GM12878 (cell line): ENCODE results near the gene MAST1. TPM values are rescaled to one million over a fixed set of nuclear protein-coding genes. Genes with fewer than 3 reads are reported as not detected.
A peak's percentile ranks its signal among the peaks of the same experiment; 100 is the strongest.

Source experiments
- ATAC-seq: fragments of 200-7000 bp; cut with Tn5 transposase; 3 replicates; pipeline ENCODE4 v1.9.1; 2020; ENCODE audit warnings: mild to moderate bottlenecking, moderate library complexity
- BruUV-seq: library from RNA; stranded (reverse); fragments of 400-500 nt; replicated peaks from 2 replicates; lab custom pipeline; 2021; lab: Mats Ljungman, UMichigan
- CTCF ChIA-PET: fragments of 300-600 bp; sonication (Branson Sonifier 250); formaldehyde crosslinking; extraction: SDS; loops from one replicate; lab custom pipeline; 2021; ENCODE audit warnings: inconsistent platforms; lab: Yijun Ruan, JAX
- POLR2A ChIA-PET: fragments of 350-600 bp; formaldehyde crosslinking; extraction: SDS; loops from one replicate; lab custom pipeline; 2021; ENCODE audit warnings: inconsistent platforms; lab: Charles Lee
- RAD21 ChIA-PET: fragments of 300-600 bp; sonication (Branson Sonifier 250); formaldehyde crosslinking; loops from one replicate; lab custom pipeline; 2023; ENCODE audit warnings: antibody characterized with exemption; ENCODE audit not compliant: unreplicated experiment; lab: Charles Lee
- SMC1A ChIA-PET: fragments of 300-600 bp; sonication (Branson Sonifier 250); formaldehyde crosslinking; loops from one replicate; lab custom pipeline; 2023; ENCODE audit not compliant: unreplicated experiment, uncharacterized antibody; lab: Charles Lee
- DNase-seq: peaks from one replicate; pipeline ENCODE4 v3.0.0-alpha.2; 2011; ENCODE audit warnings: low read depth, low spot score
- FAIRE-seq: peaks from 3 replicates; lab custom pipeline; 2011; peaks lifted over from hg19 to GRCh38; lab: Jason Lieb, UNC
- H2AFZ ChIP-seq: 2 replicates; pipeline ENCODE4 v1.6.0; 2011; ENCODE audit warnings: low read depth, low read length, control low read depth; ENCODE audit not compliant: control insufficient read depth
- H3K27ac ChIP-seq: 2 replicates; pipeline ENCODE4 v1.5.1; 2011; ENCODE audit warnings: control low read depth; ENCODE audit not compliant: control insufficient read depth, insufficient read depth
- H3K27me3 ChIP-seq, 2 experiments: replicated peaks in 1 of 2; 2 replicates each; pipeline versions ENCODE4 v1.6.0 to v1.6.1; 2011; ENCODE audit warnings: low read length in 1 of 2; ENCODE audit not compliant: control insufficient read depth in 2 of 2, insufficient read depth in 2 of 2
- H3K36me3 ChIP-seq, 2 experiments: 2 replicates each; pipeline ENCODE4 v1.5.1; 2011; ENCODE audit warnings: low read length in 1 of 2; ENCODE audit not compliant: control insufficient read depth in 2 of 2, insufficient read depth in 2 of 2
- H3K4me1 ChIP-seq: 2 replicates; pipeline ENCODE4 v1.6.1; 2011; ENCODE audit warnings: mild to moderate bottlenecking, low read length, moderate library complexity, mixed read lengths; ENCODE audit not compliant: control insufficient read depth, insufficient read depth
- H3K4me2 ChIP-seq: 2 replicates; pipeline ENCODE4 v1.6.0; 2011; ENCODE audit warnings: control low read depth; ENCODE audit not compliant: control insufficient read depth, insufficient read depth
- H3K4me3 ChIP-seq: fragments of 200-600 bp; sonication (generic); 2 replicates; pipeline ENCODE4 v1.5.1; 2016
- H3K79me2 ChIP-seq: 2 replicates; pipeline ENCODE4 v1.6.0; 2011; ENCODE audit warnings: low read length; ENCODE audit not compliant: control insufficient read depth, insufficient read depth
- H3K9ac ChIP-seq: 2 replicates; pipeline ENCODE4 v1.8.0; 2011; ENCODE audit warnings: low read length, control low read depth, mixed read lengths; ENCODE audit not compliant: control insufficient read depth, insufficient read depth
- H3K9me3 ChIP-seq: replicated peaks from 3 replicates; pipeline ENCODE4 v1.5.1; 2011; ENCODE audit warnings: mild to moderate bottlenecking, low read length; ENCODE audit not compliant: control insufficient read depth, insufficient read depth
- H4K20me1 ChIP-seq: 2 replicates; pipeline ENCODE4 v1.6.0; 2011; ENCODE audit not compliant: control insufficient read depth, insufficient read depth
- CHD2 ChIP-seq: IDR thresholded peaks from 2 replicates; pipeline ENCODE4 v1.6.1; 2011; ENCODE audit warnings: low read depth, low read length, improper control_type of control experiment, borderline replicate concordance
- ETV6 ChIP-seq, 2 experiments: fragments of 450-650 bp in 1 of 2; IDR thresholded peaks in 1 of 2; conservative IDR thresholded peaks in 1 of 2; 2 replicates each; pipeline ENCODE4 v1.6.1; 2014; ENCODE audit warnings: antibody characterized with exemption in 1 of 2, borderline replicate concordance in 1 of 2, low read depth in 1 of 2, mild to moderate bottlenecking in 1 of 2, moderate library complexity in 1 of 2
- NFYA ChIP-seq: IDR thresholded peaks from 2 replicates; pipeline ENCODE4 v1.6.1; 2011; ENCODE audit warnings: low read depth, mild to moderate bottlenecking, low read length, improper control_type of control experiment, borderline replicate concordance
- PAX5 ChIP-seq: IDR thresholded peaks from 2 replicates; pipeline ENCODE4 v1.6.1; 2011; ENCODE audit warnings: low read depth, low read length, borderline replicate concordance
- PKNOX1 ChIP-seq: fragments of 450-650 bp; IDR thresholded peaks from 2 replicates; pipeline ENCODE4 v1.6.1; 2016; ENCODE audit warnings: mild to moderate bottlenecking
- POLR2A ChIP-seq: IDR thresholded peaks from 2 replicates; pipeline ENCODE4 v1.6.1; 2011; ENCODE audit warnings: low read depth, mild to moderate bottlenecking, low read length
- ZBTB4 ChIP-seq: fragments of 450-650 bp; formaldehyde crosslinking; IDR thresholded peaks from 2 replicates; pipeline ENCODE4 v1.4.0; 2022; ENCODE audit warnings: mild to moderate bottlenecking, moderate library complexity
- WGBS: methylation state at CpG from one replicate; pipeline ENCODE4 v1.1.6; 2016; ENCODE audit warnings: low lambda C conversion rate; ENCODE audit not compliant: insufficient replicate concordance, insufficient coverage; ENCODE audit errors: missing lambda C conversion rate; 5-methylcytosine and 5-hydroxymethylcytosine counted together
- in situ Hi-C: fragments of 300-500 bp; cut with MboI; formaldehyde crosslinking; loops from 9 replicates; pipeline ENCODE4 v1.14.3; 2018; ENCODE audit warnings: mixed read lengths
- intact Hi-C: fragments of 100-400 bp; cut with micrococcal nuclease; formaldehyde crosslinking; loops from one replicate; pipeline ENCODE4 v1.14.2; 2022; ENCODE audit not compliant: unreplicated experiment
- polyA plus RNA-seq, 11 experiments: library from polyadenylated mRNA; depleted of rRNA in 4 of 11; unstranded in 6 of 11; stranded (reverse) in 5 of 11; fragments of >200 nt; fragmentation: Nextera tagmentation in 4 of 11; fragmentation: Illumina TruSeq in 1 of 11; extraction: Ambion mirVana in 4 of 11; extraction: Trizol in 1 of 11; gene quantifications; 1 replicate in 1 of 11; 2 replicates in 10 of 11; pipeline versions ENCODE4 v1.2.1 to v1.2.3, GENCODE V29; 2011 to 2016; ENCODE audit warnings: inconsistent platforms in 2 of 11, missing spikeins in 2 of 11, low read depth in 1 of 11
- total RNA-seq, 4 experiments: library from RNA; depleted of rRNA in 3 of 4; stranded (reverse); fragments of >200 nt in 3 of 4; fragmentation: Illumina TruSeq in 1 of 4; extraction: Trizol in 1 of 4; gene quantifications; 2 replicates each; pipeline versions ENCODE4 v1.2.1 to v1.2.3, GENCODE V29; 2013 to 2021
- TF ChIP-seq, protein P1 (sequence below): IDR thresholded peaks from 2 replicates; pipeline ENCODE4 v1.6.1; 2011; ENCODE audit warnings: mild to moderate bottlenecking, low read depth, low read length, moderate library complexity; ENCODE audit not compliant: insufficient replicate concordance
- TF ChIP-seq, protein P2 (sequence below): IDR thresholded peaks from 2 replicates; pipeline ENCODE4 v1.6.1; 2011; ENCODE audit warnings: borderline replicate concordance, low read depth, mild to moderate bottlenecking, moderate library complexity, low read length; ENCODE audit not compliant: insufficient read depth, poor library complexity, severe bottlenecking
- TF ChIP-seq, protein P3 (sequence below): fragments of 450-650 bp; formaldehyde crosslinking; IDR thresholded peaks from 2 replicates; pipeline ENCODE4 v1.5.0; 2022; ENCODE audit warnings: mild to moderate bottlenecking, missing genetic modification characterization

MAST1 gene
- total and polyA plus RNA-seq, 10 of the 15 experiments (the other 5 are each of a cell fraction or from before 2014, with no cell fraction given), result 0.08 to 0.79 (median 0.44) TPM; not detected in 1

DNA sequence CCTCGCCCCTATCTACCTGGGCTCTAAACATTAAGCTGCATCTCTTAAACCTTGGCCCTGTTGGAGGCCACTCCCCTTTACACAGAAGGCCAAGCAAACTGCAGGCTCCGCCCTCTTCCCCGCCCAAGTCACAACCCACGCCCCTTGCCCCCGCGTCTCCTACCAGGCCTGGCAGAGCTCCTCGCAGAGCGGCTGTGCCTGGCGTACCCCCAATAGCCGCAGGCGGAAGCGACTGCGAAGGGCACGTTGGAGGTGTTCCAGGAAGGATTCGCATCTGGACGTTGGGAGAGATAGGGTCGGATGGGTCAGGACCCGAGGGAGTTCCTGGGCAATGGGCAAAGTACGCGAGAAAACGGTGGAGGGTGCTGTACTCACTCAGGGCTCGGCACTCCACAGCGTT, 9.8 kb upstream of the MAST1 start:
- no peaks in the 10 kb centered on the region for H3K9me3 ChIP-seq
- no peak for DNase-seq
- H3K4me3 ChIP-seq, result no peak overlapping the region
- no peak overlapping the region for H3K27ac ChIP-seq
- no TSS peak for BruUV-seq
- FAIRE-seq, result no peak
- H3K79me2 ChIP-seq, result no peaks in the 10 kb centered on the region
- no peak overlapping the region for H2AFZ ChIP-seq
- H3K4me1 ChIP-seq, result no peaks in the 10 kb centered on the region
- ChIA-PET RAD21 (interaction anchor here (1.1 kb wide), 2 partner anchors 32 to 68 kb away, joined by 3 read pairs; no protein-coding TSS in a partner anchor), CTCF (interaction anchor here (0.6 to 4.2 kb wide), 4 partner anchors 9 to 137 kb away, joined by 3 to 19 read pairs (median 5); no protein-coding TSS in a partner anchor), SMC1A (interaction anchor here (0.6 kb wide), 1 partner anchor 1460 kb away, joined by 3 read pairs; no protein-coding TSS in a partner anchor), POLR2A (no interaction called here)
- H3K36me3 ChIP-seq, result no peaks in the 10 kb centered on the region
- no peaks in the 10 kb centered on the region for H4K20me1 ChIP-seq
- no peak overlapping the region for H3K9ac ChIP-seq
- 30% methylated on average over 23 of the region's 23 CpGs for WGBS
- intact Hi-C loops, result no loop called here
- H3K4me2 ChIP-seq, result no peak overlapping the region
- peaks cover 2 to 7% of the 10 kb centered on the region in 2 experiments; a peak in 1 of 4 replicates for H3K27me3 ChIP-seq
- in situ Hi-C loops, result no loop called here
- ATAC-seq, result peak; percentile 84
- TF ChIP-seq, protein P1, sequence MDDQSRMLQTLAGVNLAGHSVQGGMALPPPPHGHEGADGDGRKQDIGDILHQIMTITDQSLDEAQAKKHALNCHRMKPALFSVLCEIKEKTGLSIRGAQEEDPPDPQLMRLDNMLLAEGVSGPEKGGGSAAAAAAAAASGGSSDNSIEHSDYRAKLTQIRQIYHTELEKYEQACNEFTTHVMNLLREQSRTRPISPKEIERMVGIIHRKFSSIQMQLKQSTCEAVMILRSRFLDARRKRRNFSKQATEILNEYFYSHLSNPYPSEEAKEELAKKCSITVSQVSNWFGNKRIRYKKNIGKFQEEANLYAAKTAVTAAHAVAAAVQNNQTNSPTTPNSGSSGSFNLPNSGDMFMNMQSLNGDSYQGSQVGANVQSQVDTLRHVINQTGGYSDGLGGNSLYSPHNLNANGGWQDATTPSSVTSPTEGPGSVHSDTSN, result no peak
- TF ChIP-seq POLR2A (no peak), CHD2 (no peak), ETV6 (conservative IDR thresholded peaks at IDR 0.05 in 1 of 2, IDR thresholded peaks at IDR 0.05 in 1 of 2; ENCODE audit: borderline replicate concordance in 1 of 2, low read depth in 1 of 2) (no peak), NFYA (no peak), PAX5 (no peak), ZBTB4 (CRISPR knock-in tag) (no peak), PKNOX1 (no peak)
- TF ChIP-seq, protein P2, sequence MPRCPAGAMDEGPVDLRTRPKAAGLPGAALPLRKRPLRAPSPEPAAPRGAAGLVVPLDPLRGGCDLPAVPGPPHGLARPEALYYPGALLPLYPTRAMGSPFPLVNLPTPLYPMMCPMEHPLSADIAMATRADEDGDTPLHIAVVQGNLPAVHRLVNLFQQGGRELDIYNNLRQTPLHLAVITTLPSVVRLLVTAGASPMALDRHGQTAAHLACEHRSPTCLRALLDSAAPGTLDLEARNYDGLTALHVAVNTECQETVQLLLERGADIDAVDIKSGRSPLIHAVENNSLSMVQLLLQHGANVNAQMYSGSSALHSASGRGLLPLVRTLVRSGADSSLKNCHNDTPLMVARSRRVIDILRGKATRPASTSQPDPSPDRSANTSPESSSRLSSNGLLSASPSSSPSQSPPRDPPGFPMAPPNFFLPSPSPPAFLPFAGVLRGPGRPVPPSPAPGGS, result no peak
- TF ChIP-seq, protein P3, sequence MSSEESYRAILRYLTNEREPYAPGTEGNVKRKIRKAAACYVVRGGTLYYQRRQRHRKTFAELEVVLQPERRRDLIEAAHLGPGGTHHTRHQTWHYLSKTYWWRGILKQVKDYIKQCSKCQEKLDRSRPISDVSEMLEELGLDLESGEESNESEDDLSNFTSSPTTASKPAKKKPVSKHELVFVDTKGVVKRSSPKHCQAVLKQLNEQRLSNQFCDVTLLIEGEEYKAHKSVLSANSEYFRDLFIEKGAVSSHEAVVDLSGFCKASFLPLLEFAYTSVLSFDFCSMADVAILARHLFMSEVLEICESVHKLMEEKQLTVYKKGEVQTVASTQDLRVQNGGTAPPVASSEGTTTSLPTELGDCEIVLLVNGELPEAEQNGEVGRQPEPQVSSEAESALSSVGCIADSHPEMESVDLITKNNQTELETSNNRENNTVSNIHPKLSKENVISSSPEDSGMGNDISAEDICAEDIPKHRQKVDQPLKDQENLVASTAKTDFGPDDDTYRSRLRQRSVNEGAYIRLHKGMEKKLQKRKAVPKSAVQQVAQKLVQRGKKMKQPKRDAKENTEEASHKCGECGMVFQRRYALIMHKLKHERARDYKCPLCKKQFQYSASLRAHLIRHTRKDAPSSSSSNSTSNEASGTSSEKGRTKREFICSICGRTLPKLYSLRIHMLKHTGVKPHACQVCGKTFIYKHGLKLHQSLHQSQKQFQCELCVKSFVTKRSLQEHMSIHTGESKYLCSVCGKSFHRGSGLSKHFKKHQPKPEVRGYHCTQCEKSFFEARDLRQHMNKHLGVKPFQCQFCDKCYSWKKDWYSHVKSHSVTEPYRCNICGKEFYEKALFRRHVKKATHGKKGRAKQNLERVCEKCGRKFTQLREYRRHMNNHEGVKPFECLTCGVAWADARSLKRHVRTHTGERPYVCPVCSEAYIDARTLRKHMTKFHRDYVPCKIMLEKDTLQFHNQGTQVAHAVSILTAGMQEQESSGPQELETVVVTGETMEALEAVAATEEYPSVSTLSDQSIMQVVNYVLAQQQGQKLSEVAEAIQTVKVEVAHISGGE (CRISPR knock-in tag), result no peak
